ENCODE data around the gene GPR87. TPM values are rescaled to one million over a fixed set of nuclear protein-coding genes. Genes with fewer than 3 reads are reported as not detected.

GPR87 gene
- total and polyA plus RNA-seq, 10 donors = not detected

DNA sequence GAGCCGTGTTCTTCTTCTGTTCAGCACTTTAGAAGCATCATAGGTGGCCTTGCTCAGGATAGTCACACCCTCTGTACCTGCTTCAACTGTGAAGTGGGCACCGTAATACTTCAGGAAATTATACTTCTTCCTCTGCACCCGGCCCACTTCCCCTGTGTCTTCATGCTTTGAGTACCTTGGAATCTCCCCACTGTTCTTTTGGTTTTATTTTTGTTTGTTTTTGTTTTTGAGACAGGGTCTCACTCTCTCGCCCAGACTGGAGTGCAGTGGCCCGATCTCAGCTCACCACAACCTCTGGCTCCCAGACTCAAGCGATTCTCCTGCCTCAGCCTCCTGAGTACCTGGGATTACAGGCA is 40.0 kb downstream of the GPR87 start:
- Histone ChIP-seq H3K27ac (peak overlapping the region in 7 of 8 donors; percentile 11 to 78 (median 51)), H3K27me3 (replicated peaks in 1 of 7) (no peaks in the 10 kb centered on the region), H3K36me3 (no peaks in the 10 kb centered on the region), H3K4me1 (peaks cover 9 to 77% (median 32%) of the 10 kb centered on the region in 6 donors), H3K9me3 (no peaks in the 10 kb centered on the region), H3K4me3 (peak overlapping the region in 1 of 8 donors; percentile 55)
- 32 to 50% (median 40%) methylated on average over 6 of the region's 6 CpGs for WGBS, 5 donors
- TF ChIP-seq POLR2AphosphoS5 (IDR thresholded peaks at IDR 0.05) = peak in 2 of 3 donors; percentile 20 to 57
- TF ChIP-seq POLR2A (IDR thresholded peaks at IDR 0.05) = no peak
- intact Hi-C loops (cut with DNase I; ENCODE audit: low total_unique reads) = no loop called here
- DNase-seq = peak; percentile 76

DNA sequence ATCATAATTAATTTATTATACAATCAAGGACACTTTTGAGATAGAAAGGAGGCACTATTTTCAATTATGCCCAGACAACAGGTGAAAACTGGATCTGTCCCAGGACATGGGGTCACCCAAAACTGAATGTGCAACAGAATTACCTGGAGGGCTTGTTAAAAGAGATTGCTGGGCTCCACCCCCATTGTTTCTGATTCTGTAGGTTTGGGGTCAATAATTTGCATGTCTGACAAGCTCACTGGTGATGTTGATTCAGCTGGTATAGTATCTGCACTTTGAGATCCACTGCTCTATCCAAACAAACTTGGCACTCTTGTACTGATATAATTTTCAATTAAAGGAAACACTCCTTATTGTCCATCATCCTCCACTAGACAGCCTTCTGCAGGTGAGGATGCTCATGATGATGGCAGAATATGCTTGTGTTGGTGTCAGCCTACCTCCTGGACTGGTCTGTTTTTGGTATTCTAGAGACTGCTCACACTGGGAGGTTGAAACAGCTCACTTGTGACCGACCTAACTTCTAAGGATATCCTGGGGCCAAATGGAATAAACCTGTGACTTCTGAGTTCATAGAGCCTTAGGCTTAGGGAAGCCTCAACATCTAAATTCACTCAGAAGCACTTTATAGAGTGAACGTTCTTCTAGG is 40.5 kb downstream of the GPR87 start:
- H3K4me1 ChIP-seq = peaks cover 9 to 82% (median 32%) of the 10 kb centered on the region in 6 donors
- TF ChIP-seq, protein P1, sequence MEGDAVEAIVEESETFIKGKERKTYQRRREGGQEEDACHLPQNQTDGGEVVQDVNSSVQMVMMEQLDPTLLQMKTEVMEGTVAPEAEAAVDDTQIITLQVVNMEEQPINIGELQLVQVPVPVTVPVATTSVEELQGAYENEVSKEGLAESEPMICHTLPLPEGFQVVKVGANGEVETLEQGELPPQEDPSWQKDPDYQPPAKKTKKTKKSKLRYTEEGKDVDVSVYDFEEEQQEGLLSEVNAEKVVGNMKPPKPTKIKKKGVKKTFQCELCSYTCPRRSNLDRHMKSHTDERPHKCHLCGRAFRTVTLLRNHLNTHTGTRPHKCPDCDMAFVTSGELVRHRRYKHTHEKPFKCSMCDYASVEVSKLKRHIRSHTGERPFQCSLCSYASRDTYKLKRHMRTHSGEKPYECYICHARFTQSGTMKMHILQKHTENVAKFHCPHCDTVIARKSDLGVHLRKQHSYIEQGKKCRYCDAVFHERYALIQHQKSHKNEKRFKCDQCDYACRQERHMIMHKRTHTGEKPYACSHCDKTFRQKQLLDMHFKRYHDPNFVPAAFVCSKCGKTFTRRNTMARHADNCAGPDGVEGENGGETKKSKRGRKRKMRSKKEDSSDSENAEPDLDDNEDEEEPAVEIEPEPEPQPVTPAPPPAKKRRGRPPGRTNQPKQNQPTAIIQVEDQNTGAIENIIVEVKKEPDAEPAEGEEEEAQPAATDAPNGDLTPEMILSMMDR (IDR thresholded peaks at IDR 0.05 in 8 of 11, conservative IDR thresholded peaks at IDR 0.05 in 3 of 11) = no peak
- TF ChIP-seq POLR2AphosphoS5 (IDR thresholded peaks at IDR 0.05) (no peak), POLR2A (IDR thresholded peaks at IDR 0.05) (no peak)
- no peaks in the 10 kb centered on the region for H3K36me3 ChIP-seq
- H3K9me3 ChIP-seq = no peaks in the 10 kb centered on the region
- H3K27ac ChIP-seq = peak overlapping the region in 6 of 8 donors; percentile 33 to 78 (median 60)
- no peak for DNase-seq
- H3K27me3 ChIP-seq (replicated peaks in 1 of 7) = no peaks in the 10 kb centered on the region
- intact Hi-C loops (cut with DNase I; ENCODE audit: low total_unique reads) = no loop called here
- H3K4me3 ChIP-seq = peak overlapping the region in 1 of 8 donors; percentile 55
- WGBS, 5 donors = 45 to 66% (median 54%) methylated on average over 2 of the region's 2 CpGs

DNA sequence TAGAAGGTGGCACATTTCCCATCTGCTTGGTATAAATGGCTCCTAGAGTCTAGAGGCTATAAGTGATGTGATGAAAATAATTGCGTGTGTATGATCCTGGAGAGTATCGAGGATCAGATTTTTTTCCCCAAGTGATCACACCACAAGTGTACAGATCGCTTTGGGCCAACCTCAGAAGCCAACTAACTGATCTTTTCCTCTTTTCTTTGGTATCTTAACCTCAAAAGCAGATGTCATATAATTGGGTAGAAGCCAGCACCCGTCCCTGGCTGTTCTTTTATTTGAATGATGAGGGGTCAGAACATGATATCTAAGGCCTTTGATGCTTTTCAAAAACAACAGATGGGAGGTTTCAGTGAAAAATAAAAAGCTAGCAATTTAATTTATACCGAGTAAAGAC is 41.5 kb downstream of the GPR87 start:
- Histone ChIP-seq H3K27me3 (replicated peaks in 1 of 7) (no peaks in the 10 kb centered on the region), H3K27ac (peak overlapping the region in 2 of 8 donors; percentile 74 to 78), H3K9me3 (no peaks in the 10 kb centered on the region), H3K4me1 (peaks cover 9 to 82% (median 32%) of the 10 kb centered on the region in 6 donors), H3K4me3 (no peak overlapping the region), H3K36me3 (no peaks in the 10 kb centered on the region)
- intact Hi-C loops (cut with DNase I; ENCODE audit: low total_unique reads) = no loop called here
- DNase-seq = no peak
- 46 to 55% (median 48%) methylated on average over 5 of the region's 5 CpGs for WGBS, 5 donors
- TF ChIP-seq, protein P1 (IDR thresholded peaks at IDR 0.05 in 8 of 11, conservative IDR thresholded peaks at IDR 0.05 in 3 of 11) = no peak
- TF ChIP-seq POLR2AphosphoS5 (IDR thresholded peaks at IDR 0.05) (no peak), POLR2A (IDR thresholded peaks at IDR 0.05) (no peak)

DNA sequence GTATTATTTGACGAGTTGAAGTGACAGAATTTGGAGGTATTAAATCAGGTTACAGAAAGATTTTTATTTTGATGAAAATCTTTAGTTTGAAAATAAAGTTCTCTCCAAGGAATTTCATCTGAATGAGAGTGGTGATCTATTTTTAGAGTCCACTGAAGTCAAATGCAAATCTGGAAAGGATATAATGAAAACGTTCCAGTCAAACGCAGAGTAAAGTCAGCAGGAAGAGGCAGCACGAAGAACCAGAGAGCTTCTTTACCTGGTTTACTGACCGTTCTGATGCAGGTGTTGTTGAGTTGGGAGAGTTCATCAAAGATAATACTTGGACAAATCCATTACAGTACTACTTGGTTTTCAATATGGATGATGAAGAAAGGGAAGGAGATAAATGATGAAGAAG is 47.0 kb downstream of the GPR87 start:
- Histone ChIP-seq H3K9me3 (no peaks in the 10 kb centered on the region), H3K36me3 (no peaks in the 10 kb centered on the region), H3K27me3 (replicated peaks in 1 of 7) (no peaks in the 10 kb centered on the region), H3K4me3 (no peak overlapping the region), H3K4me1 (peaks cover 5 to 79% (median 30%) of the 10 kb centered on the region in 6 donors), H3K27ac (no peak overlapping the region)
- intact Hi-C loops (cut with DNase I; ENCODE audit: low total_unique reads) = no loop called here
- no peak for DNase-seq
- WGBS, 5 donors = 63 to 83% (median 79%) methylated on average over 5 of the region's 5 CpGs
- TF ChIP-seq POLR2A (IDR thresholded peaks at IDR 0.05) (no peak), POLR2AphosphoS5 (IDR thresholded peaks at IDR 0.05) (no peak)
- TF ChIP-seq, protein P1 (IDR thresholded peaks at IDR 0.05 in 8 of 11, conservative IDR thresholded peaks at IDR 0.05 in 3 of 11) = no peak
